ES-I3 (cell line): ENCODE data around the gene TRMT1.

Experiments used
- H3K36me3 ChIP-seq: 2 replicates; pipeline ENCODE4 v1.6.1; 2013; ENCODE audit warnings: mild to moderate bottlenecking, low read length, control low read depth, moderate library complexity; ENCODE audit not compliant: insufficient read depth
- H3K4me1 ChIP-seq: 2 replicates; pipeline ENCODE4 v1.6.1; 2013; ENCODE audit warnings: mild to moderate bottlenecking, control low read depth, low read length; ENCODE audit not compliant: insufficient read depth
- H3K9ac ChIP-seq: 2 replicates; pipeline ENCODE4 v1.6.1; 2013; ENCODE audit warnings: low read depth, mild to moderate bottlenecking, low read length, moderate library complexity
- H3K9me3 ChIP-seq: 2 replicates; pipeline ENCODE4 v1.6.1; 2013; ENCODE audit warnings: mild to moderate bottlenecking, low read length, moderate library complexity; ENCODE audit not compliant: control insufficient read depth, insufficient read depth

The TRMT1 gene

DNA sequence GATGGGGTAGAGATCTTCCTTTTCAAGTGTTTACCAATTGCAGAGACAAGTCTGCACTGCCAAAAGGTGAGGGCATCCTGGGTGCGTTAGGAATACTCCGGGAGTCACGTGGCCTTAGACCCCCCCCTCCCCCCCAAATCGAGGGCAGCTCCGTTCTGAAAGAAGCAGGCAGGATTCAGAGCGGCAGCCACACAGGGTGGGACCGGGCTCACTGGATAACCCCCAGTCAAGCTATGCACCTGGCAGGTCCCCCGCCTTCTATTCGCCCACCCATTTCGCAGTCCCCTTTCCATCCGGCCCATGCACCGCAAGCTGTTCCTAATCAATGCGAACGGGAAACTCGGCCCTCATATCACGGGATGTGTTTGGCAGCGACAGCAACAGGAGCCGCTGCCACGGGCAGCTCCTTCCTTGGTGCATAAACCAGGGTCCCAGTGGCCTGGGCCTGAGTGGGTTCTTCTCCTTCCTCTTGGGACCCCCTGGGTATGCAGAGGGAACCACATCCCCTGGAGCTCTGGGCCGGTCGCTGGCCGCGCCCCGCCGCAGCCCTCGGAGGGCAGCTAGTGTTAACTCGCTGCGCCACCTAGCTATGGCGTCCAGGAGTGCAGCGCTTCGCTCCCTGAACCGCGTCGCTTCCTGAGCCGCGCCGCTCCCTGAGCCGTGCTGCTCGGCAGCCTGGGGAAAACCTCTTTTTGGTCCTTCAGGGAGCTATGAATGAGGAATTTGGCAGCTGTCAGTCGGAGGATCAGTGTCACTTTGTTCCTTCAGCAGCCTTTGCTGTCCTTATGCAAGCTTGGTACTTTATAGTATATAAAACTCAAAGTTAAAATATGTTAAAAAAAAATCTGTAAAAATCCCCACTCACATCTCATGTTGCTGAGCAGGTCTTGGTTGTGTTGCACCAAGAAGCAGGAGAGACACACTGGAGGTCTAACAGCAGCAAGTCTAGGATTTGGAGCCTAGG, 55.3 kb downstream of the TRMT1 start:
- Histone ChIP-seq H3K36me3 (no peaks in the 10 kb centered on the region), H3K9me3 (no peaks in the 10 kb centered on the region), H3K4me1 (peaks cover 18% of the 10 kb centered on the region), H3K9ac (peak overlapping the region; percentile 42; the same call in 1 of the 2 replicates)

DNA sequence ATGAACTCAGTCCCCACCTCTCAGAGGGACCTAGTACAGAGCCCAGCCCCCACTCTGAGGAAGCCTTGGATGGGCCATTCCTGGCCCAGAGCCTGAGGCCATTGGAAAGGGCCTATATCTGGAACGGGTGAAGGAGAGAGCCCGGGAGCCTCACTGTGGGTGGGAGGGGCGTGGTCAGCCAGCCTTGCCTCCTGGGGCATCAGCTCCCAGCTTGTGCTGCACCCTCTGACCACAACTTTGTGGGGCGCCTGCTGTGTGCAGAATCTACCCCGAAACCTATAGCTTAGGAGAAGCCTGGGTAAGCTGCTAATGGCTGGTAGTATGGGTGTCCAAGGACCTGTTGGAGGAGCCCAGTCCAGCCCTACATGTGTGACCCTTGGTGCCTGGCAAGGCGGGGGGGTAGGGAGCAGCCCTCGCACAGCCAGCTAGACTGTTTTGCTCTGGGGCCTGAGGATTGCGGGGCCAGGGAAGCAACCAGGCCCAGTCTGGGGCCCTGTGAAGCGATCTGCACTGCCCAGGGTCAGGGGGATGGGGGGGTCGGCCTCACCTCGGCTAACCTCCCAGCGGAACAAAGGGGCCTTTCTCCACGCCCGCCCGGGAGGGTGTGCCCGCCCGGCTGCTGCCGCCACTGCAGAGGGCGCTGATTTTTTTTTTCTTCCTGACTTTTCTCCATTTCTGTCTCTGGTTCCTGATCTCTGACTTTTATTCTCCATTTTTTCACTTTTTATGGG, 56.1 kb downstream of the TRMT1 start:
- Histone ChIP-seq H3K4me1 (peaks cover 23% of the 10 kb centered on the region), H3K9ac (peak overlapping the region; percentile 42; the same call in 1 of the 2 replicates)

DNA sequence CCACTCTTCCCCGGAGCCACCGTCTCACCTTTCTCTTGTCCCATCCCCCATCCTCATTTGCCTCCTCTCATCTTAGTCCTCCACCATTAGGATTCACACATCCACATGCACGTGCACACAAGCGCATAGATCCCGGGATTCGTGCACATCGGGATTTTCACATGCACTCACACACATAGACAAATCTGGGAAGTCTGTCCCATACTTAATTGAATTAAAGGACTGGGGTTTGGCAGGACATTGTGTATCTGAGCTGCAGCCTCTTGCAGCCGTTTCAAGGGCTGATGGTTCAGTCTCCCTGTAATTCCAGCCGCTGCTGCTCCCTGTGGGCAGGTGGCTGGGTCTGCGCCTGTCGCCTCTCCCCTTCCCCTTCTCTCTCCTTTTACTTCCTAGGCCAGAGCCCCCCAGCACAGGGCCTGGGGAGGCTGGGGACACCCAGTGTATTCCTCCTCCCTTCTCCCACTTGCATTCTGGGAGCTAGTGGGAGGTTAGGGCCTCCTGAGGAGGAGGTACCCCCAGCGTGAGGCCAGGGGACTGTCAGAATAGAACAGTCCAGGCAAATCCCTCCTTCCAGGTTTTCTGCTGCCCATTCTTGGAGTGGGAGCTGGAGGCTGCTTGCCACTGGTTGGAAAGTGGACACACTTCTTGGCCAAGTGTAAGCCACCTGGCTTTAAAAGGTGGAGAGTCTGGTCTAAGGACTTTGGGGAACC, 57.4 kb downstream of the TRMT1 start:
- Histone ChIP-seq H3K4me1 (peaks cover 32% of the 10 kb centered on the region), H3K9me3 (no peaks in the 10 kb centered on the region), H3K9ac (no peak overlapping the region), H3K36me3 (no peaks in the 10 kb centered on the region)

More for the DNA sequence above, 56.1 kb downstream of the TRMT1 start:
- no peaks in the 10 kb centered on the region for H3K9me3 ChIP-seq
- H3K36me3 ChIP-seq, result no peaks in the 10 kb centered on the region

DNA sequence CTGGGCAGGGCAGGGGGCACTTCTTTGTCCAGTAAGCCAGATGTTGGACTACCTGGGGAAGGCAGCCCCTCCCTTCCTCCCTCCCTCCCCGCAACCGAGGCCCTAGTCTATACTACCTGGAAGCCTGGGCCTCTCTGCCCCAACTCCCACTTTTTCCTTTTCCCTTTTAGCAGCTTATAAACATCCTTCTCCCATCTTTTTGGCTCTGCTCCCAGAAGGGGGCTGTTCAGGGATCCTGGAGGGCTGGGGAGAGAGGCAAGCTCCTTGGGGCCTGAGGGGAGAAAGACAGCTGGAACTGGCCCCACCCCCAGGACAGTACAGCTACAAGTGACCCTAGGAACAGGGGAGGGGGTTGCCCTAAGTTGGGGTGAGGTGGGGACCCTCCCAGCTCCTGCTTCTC, 58.8 kb downstream of the TRMT1 start:
- Histone ChIP-seq H3K4me1 (peaks cover 45% of the 10 kb centered on the region), H3K9ac (no peak overlapping the region), H3K9me3 (no peaks in the 10 kb centered on the region), H3K36me3 (no peaks in the 10 kb centered on the region)

DNA sequence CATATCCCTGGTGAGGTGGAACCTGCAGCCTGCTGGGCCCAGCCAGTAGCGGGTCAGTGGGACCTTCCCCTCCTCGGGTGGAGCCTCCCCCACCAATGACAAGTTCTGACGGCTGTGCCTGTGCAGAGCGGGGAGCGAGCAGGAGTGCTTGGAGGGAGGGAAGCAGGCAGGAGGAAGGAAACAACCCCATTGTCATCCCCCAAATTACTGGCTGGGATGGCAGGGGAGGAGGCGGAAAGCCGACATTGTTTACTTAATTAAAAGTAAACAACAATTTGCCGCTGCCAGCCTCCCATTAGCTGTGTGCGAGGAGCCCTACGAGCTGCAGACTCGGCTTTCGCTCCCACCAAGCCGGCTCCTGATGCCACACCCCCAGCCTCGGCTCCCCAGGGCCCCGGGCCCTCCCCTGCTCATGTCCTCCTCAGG, 59.4 kb downstream of the TRMT1 start:
- no peak overlapping the region for H3K9ac ChIP-seq

DNA sequence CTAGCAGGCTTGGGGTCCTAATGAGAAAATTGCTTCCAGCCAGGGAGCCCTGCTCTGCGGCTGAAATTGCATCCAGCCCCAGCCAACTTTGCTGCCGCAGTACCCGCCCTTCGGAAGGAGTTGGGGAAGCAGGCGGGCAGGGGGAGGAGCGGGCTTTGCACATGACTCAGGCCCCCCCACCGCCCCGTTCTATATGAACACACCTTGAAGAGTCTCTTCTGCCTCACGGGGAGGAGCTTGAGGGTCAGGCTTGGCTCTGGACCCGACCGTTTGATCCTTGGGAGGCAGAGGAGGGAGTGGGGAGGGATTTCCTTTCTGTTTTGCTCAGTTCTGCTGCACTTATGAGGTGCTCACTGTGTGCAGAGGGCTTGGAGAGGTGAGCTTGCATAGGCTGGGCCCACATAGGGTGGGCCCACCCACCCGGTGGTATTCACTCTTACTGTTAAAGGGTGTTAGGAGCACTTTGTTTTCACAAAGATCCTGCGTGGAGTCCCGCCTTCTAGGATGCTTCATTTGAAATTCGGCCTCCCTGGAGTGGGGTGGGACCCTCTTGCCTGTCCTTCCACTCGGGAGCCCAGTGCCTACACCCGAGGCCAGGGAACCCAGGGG, 60.4 kb downstream of the TRMT1 start:
- Histone ChIP-seq H3K36me3 (no peaks in the 10 kb centered on the region), H3K4me1 (peaks cover 55% of the 10 kb centered on the region), H3K9me3 (no peaks in the 10 kb centered on the region), H3K9ac (peak overlapping the region; percentile 42)

More for the DNA sequence above, 59.4 kb downstream of the TRMT1 start:
- H3K4me1 ChIP-seq, result peaks cover 49% of the 10 kb centered on the region
- H3K9me3 ChIP-seq, result no peaks in the 10 kb centered on the region
- H3K36me3 ChIP-seq, result no peaks in the 10 kb centered on the region

DNA sequence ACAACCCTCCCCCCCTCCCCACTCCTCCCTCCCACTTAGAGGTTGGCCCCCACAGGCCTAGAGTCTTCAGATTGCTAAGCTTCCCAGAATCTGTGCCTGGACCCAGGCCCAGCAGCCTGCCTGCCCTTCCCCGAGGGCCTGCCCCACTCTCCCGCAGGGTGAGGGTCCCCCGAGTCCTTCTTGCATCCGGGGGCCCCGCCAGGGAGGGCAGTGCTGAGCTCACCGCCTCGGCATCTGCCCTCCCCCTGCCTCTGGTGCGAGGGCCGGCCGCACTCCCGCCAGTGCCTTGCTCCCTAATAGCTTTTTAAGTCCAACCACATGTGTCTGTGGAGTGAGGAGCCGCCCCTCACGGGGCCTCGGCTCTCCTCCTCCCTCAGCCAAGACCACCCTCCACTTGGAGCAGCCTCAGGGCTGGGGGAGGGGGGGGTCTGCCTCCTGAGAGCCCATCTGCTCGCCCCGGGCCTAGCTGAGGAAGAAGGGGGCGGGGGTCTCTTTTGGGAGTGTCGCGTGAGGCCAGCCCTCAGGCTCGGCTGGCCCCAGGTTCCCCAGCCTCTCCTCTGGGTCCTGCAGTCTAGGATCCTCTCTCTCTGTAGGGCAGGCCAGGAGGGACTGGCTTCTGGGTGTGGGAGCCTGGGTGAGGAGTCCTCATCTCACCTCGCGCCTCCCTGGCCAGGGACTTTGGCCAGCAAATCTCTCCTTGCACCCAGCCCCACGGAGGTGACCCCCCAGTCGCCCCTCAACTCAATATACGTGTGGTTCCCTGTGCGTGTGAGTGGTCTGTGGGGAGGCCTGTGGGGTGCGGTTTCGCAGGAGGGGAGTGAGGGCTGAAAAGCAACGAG, 61.1 kb downstream of the TRMT1 start:
- no peaks in the 10 kb centered on the region for H3K36me3 ChIP-seq
- peaks cover 56% of the 10 kb centered on the region for H3K4me1 ChIP-seq
- no peaks in the 10 kb centered on the region for H3K9me3 ChIP-seq
- peak overlapping the region; percentile 42 for H3K9ac ChIP-seq
